HepG2 (cell line): ENCODE measurements around the gene P4HTM. TPM values are rescaled to one million over a fixed set of nuclear protein-coding genes. Genes with fewer than 3 reads are reported as not detected.
A peak's percentile ranks its signal among the peaks of the same experiment; 100 is the strongest.

ENCODE experiments used
- ATAC-seq: fragments of 200-7000 bp; cut with Tn5 transposase; 3 replicates; pipeline ENCODE4 v1.9.1; 2020; ENCODE audit warnings: mild to moderate bottlenecking, moderate library complexity
- BruUV-seq: library from RNA; stranded (reverse); fragments of 400-500 nt; replicated peaks from 2 replicates; lab custom pipeline; 2021; lab: Mats Ljungman, UMichigan
- CTCF ChIA-PET: fragments of 300-600 bp; formaldehyde crosslinking; extraction: SDS; loops from one replicate; lab custom pipeline; 2021; ENCODE audit warnings: low total read pairs, inconsistent platforms, low intra/inter-chr PET ratio; lab: Yijun Ruan, JAX
- POLR2A ChIA-PET: fragments of 350-600 bp; sonication (Branson Sonifier 250); formaldehyde crosslinking; loops from one replicate; lab custom pipeline; 2020; ENCODE audit warnings: antibody characterized with exemption, inconsistent platforms; lab: Yijun Ruan, JAX
- DNase-seq: peaks from one replicate; pipeline ENCODE4 v3.0.0-alpha.2; 2015; ENCODE audit warnings: low spot score
- FAIRE-seq: peaks from 3 replicates; lab custom pipeline; 2011; peaks lifted over from hg19 to GRCh38; lab: Jason Lieb, UNC
- H2AFZ ChIP-seq: one replicate; pipeline ENCODE4 v1.6.1; 2011; ENCODE audit warnings: low read length, inconsistent platforms
- H3K27ac ChIP-seq: fragments of 300-600 bp; 3 replicates; pipeline ENCODE4 v1.8.0; 2011; ENCODE audit warnings: mixed run types, mild to moderate bottlenecking, mixed read lengths, low read length, inconsistent platforms; ENCODE audit not compliant: insufficient read depth; ENCODE audit errors: extremely low read length
- H3K27me3 ChIP-seq, 2 experiments: fragments of 200-600 bp in 1 of 2; 2 replicates in 1 of 2; 3 replicates in 1 of 2; pipeline versions ENCODE4 v1.6.0 to v1.8.0; 2011; ENCODE audit warnings: low read length in 2 of 2, mild to moderate bottlenecking in 2 of 2, moderate library complexity in 2 of 2, inconsistent platforms in 1 of 2; ENCODE audit not compliant: insufficient read depth in 2 of 2, control insufficient read depth in 1 of 2
- H3K36me3 ChIP-seq, 2 experiments: fragments of 200-600 bp in 1 of 2; replicated peaks in 1 of 2; 2 replicates in 1 of 2; 3 replicates in 1 of 2; pipeline versions ENCODE4 v1.5.1 to v1.8.0; 2011; ENCODE audit warnings: low read length in 2 of 2, inconsistent platforms in 1 of 2; ENCODE audit not compliant: insufficient read depth in 2 of 2, control insufficient read depth in 1 of 2
- H3K4me1 ChIP-seq: 2 replicates; pipeline ENCODE4 v1.5.1; 2012; ENCODE audit warnings: low read length, inconsistent platforms; ENCODE audit not compliant: insufficient read depth
- H3K4me2 ChIP-seq: 2 replicates; pipeline ENCODE4 v1.6.0; 2011; ENCODE audit warnings: low read depth, low read length, inconsistent platforms
- H3K4me3 ChIP-seq, 3 experiments: fragments of 200-600 bp in 1 of 3; sonication (generic), shearing (Covaris generic) in 1 of 3; replicated peaks in 1 of 3; 2 replicates each; pipeline ENCODE4 v1.5.1; 2011 to 2016; ENCODE audit warnings: low read length in 3 of 3, inconsistent platforms in 2 of 3, low read depth in 2 of 3, mild to moderate bottlenecking in 2 of 3, control low read depth in 1 of 3, mixed read lengths in 1 of 3; ENCODE audit not compliant: insufficient read depth in 1 of 3
- H3K79me2 ChIP-seq: one replicate; pipeline ENCODE4 v1.6.1; 2011; ENCODE audit warnings: low read length, inconsistent platforms; ENCODE audit not compliant: insufficient read depth
- H3K9ac ChIP-seq: 2 replicates; pipeline ENCODE4 v1.6.0; 2011; ENCODE audit warnings: mild to moderate bottlenecking, low read depth, low read length, inconsistent platforms; ENCODE audit not compliant: insufficient read depth
- H3K9me3 ChIP-seq: 2 replicates; pipeline ENCODE4 v1.5.1; 2012; ENCODE audit warnings: mild to moderate bottlenecking, low read length
- H4K20me1 ChIP-seq: 2 replicates; pipeline ENCODE4 v1.6.0; 2011; ENCODE audit warnings: inconsistent platforms, mild to moderate bottlenecking, low read length, moderate library complexity; ENCODE audit not compliant: insufficient read depth
- AHDC1 ChIP-seq: sonication (generic); formaldehyde crosslinking; IDR thresholded peaks from 2 replicates; pipeline ENCODE4 v1.5.1; 2020; ENCODE audit warnings: mild to moderate bottlenecking, missing genetic modification reagents, borderline replicate concordance
- ARID5B ChIP-seq: IDR thresholded peaks from 2 replicates; pipeline ENCODE4 v1.4.0; 2020; ENCODE audit warnings: mild to moderate bottlenecking, missing genetic modification reagents
- HIVEP1 ChIP-seq: sonication (generic); formaldehyde crosslinking; IDR thresholded peaks from 2 replicates; pipeline ENCODE4 v1.4.0; 2020; ENCODE audit warnings: mild to moderate bottlenecking, missing genetic modification reagents
- PAX8 ChIP-seq: sonication (generic); formaldehyde crosslinking; IDR thresholded peaks from 2 replicates; pipeline ENCODE4 v1.8.0; 2022; ENCODE audit warnings: mild to moderate bottlenecking, missing genetic modification reagents, borderline replicate concordance
- TBX3 ChIP-seq: fragments of 450-650 bp; IDR thresholded peaks from 2 replicates; pipeline ENCODE4 v1.6.1; 2017; ENCODE audit warnings: antibody characterized with exemption, mild to moderate bottlenecking, inconsistent platforms, borderline replicate concordance
- ZNF337 ChIP-seq: sonication (generic); formaldehyde crosslinking; IDR thresholded peaks from 2 replicates; pipeline ENCODE4 v1.5.1; 2020; ENCODE audit warnings: missing genetic modification reagents, low read depth, mild to moderate bottlenecking, borderline replicate concordance
- ZNF704 ChIP-seq: sonication (generic); formaldehyde crosslinking; IDR thresholded peaks from 2 replicates; pipeline ENCODE4 v1.8.1; 2023; ENCODE audit warnings: mild to moderate bottlenecking, inconsistent platforms, moderate library complexity, missing genetic modification reagents, borderline replicate concordance
- ZNF749 ChIP-seq: sonication (generic); formaldehyde crosslinking; IDR thresholded peaks from 2 replicates; pipeline ENCODE4 v1.8.0; 2022; ENCODE audit warnings: mild to moderate bottlenecking, missing genetic modification reagents, moderate library complexity, borderline replicate concordance
- WGBS: methylation state at CpG from one replicate; pipeline ENCODE4 v1.1.6; 2017; ENCODE audit warnings: low lambda C conversion rate; 5-methylcytosine and 5-hydroxymethylcytosine counted together
- in situ Hi-C: cut with HindIII; loops from 2 replicates; pipeline ENCODE4 v1.10.0; 2017; ENCODE audit warnings: low pct_unique_long_range_greater_than_20kb; ENCODE audit not compliant: extremely low pct_ligation_motif_present
- intact Hi-C: fragments of 100-400 bp; cut with micrococcal nuclease; formaldehyde crosslinking; loops from one replicate; pipeline ENCODE4 v1.10.0; 2022; ENCODE audit not compliant: unreplicated experiment
- polyA plus RNA-seq, 8 experiments: library from polyadenylated mRNA; depleted of rRNA in 3 of 8; stranded (reverse) in 7 of 8; unstranded in 1 of 8; fragments of >200 nt; fragmentation: Illumina TruSeq in 4 of 8; extraction: Trizol in 4 of 8; gene quantifications; 2 replicates each; pipeline versions ENCODE4 v1.2.1 to v1.2.3, GENCODE V29; 2011 to 2016; ENCODE audit warnings: low read depth in 4 of 8, missing spikeins in 1 of 8, mixed read lengths in 1 of 8; ENCODE audit not compliant: insufficient read depth in 1 of 8
- total RNA-seq, 5 experiments: library from RNA; depleted of rRNA; stranded (reverse); fragments of >200 nt; fragmentation: Illumina TruSeq; extraction: Trizol; gene quantifications; 2 replicates each; pipeline ENCODE4 v1.2.3, GENCODE V29; 2016; ENCODE audit warnings: low read depth in 1 of 5

The P4HTM gene
- total and polyA plus RNA-seq, 2 of the 13 experiments (the other 11 are each of a cell fraction or from before 2014, with no cell fraction given): 0.01 TPM; not detected in 1

DNA sequence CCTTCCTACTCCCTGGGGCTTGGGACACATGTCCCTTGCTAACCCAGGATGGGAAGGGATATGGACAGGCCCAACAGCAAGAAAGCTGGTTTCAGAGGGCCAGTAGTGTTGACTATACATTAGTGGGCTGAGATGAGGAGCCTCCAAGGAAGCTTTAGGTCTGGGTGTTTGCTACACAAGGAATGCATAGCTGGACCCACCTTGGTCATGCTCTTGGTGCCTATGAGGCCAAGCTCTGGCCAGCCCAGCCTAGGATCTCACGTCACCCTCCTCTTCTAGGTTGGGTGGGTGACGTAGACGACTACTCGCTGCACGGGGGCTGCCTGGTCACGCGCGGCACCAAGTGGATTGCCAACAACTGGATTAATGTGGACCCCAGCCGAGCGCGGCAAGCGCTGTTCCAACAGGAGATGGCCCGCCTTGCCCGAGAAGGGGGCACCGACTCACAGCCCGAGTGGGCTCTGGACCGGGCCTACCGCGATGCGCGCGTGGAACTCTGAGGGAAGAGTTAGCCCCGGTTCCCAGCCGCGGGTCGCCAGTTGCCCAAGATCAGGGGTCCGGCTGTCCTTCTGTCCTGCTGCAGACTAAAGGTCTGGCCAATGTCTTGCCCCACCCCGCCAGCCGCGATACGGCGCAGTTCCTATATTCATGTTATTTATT is 16.5 kb downstream of the P4HTM start (continued):
- TF ChIP-seq ZNF749 (CRISPR knock-in tag) (no peak), ARID5B (no peak)

DNA sequence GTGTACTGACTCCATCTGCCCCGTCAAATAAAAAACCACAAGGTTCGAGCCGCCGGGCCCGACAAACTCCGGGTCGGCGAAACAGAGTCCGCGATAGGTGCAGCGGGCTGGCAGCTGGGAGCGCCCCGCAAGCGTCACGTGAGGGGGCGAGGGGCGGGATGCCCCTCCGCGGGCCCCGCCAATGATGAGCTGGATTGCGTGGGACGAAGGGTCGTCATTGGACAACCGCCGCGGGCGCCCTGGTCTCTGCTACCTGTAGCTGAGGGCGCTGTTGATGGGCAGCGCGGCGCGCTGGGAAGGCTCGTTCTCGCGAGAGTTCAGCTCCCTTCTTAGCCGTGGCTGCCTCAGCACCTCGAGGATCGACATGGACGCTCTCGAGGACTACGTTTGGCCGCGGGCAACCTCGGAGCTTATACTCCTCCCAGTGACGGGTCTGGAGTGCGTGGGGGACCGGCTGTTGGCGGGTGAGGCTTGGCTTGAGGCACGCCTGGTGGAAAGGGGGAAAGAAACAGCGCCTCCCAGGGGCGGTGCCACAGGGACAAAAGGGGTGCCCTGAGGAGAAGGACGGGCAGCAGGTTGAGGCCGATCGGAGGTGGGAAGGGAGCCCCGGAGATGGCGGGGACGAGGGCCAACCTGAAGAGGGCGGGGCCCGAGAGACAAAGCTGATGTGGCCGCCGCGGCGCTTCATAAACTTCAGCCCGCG is 17.2 kb downstream of the P4HTM start, which contains the start of gene WDR6:
TSS of gene WDR6 (plus strand) at position 324 of the 703 bp plus-strand sequence. CDS start at position 365, 41 bp downstream.
- in situ Hi-C loops (no loop called here), intact Hi-C loops (no loop called here)
- Histone ChIP-seq H3K27me3 (no peaks in the 10 kb centered on the region), H3K36me3 (peaks cover 3 to 9% of the 10 kb centered on the region in 2 experiments), H2AFZ (no peak within 1 kb of the TSS), H3K9ac (peak within 1 kb of the TSS; percentile 89), H3K4me2 (peak within 1 kb of the TSS; percentile 92), H3K79me2 (peaks cover 30% of the 10 kb centered on the region), H4K20me1 (peaks cover 14% of the 10 kb centered on the region), H3K4me3 (peak within 1 kb of the TSS; percentile 74 to 88 (median 78)), H3K27ac (peak within 1 kb of the TSS; percentile 86), H3K9me3 (no peaks in the 10 kb centered on the region), H3K4me1 (peaks cover 58% of the 10 kb centered on the region)
- FAIRE-seq: peak; percentile 93
- ATAC-seq: peak; percentile 93
- BruUV-seq: no TSS peak
- ChIA-PET CTCF (no interaction called here), POLR2A (interaction anchor here (0.8 to 12.8 kb wide), 26 partner anchors 8 to 547 kb away, joined by 3 to 280 read pairs (median 5); partner anchors contain the start of genes AMT, BSN, DAG1 and DALRD3)
- WGBS: 2% methylated on average over 35 of the region's 65 CpGs
- peak; percentile 95 for DNase-seq
- no peak; the same call in 1 of the 2 replicates for TF ChIP-seq TBX3
- TF ChIP-seq AHDC1: no peak
- TF ChIP-seq ZNF704: peak; percentile 48
- TF ChIP-seq PAX8: 0 out of 2 replicates have a peak, but pooled peaks have one; percentile 52
- peak; percentile 91 for TF ChIP-seq HIVEP1 (CRISPR knock-in tag)
- peak; percentile 72; the same call in 1 of the 2 replicates for TF ChIP-seq ZNF337 (CRISPR knock-in tag)
